IMR-90 (cell line): ENCODE measurements around the gene COL27A1. TPM values are rescaled to one million over a fixed set of nuclear protein-coding genes. Genes with fewer than 3 reads are reported as not detected.

Source experiments
- ATAC-seq: fragments of 200-7000 bp; cut with Tn5 transposase; 2 replicates; pipeline ENCODE4 v1.9.1; 2020; ENCODE audit warnings: low read depth, mild to moderate bottlenecking, moderate library complexity
- BruUV-seq: library from RNA; stranded (reverse); fragments of 400-500 nt; replicated peaks from 2 replicates; lab custom pipeline; 2021; lab: Mats Ljungman, UMichigan
- CTCF ChIA-PET: fragments of 300-600 bp; formaldehyde crosslinking; extraction: SDS; loops from one replicate; lab custom pipeline; 2021; ENCODE audit warnings: antibody characterized with exemption; lab: Yijun Ruan, JAX
- POLR2A ChIA-PET: fragments of 300-600 bp; sonication (Branson Sonifier 250); formaldehyde crosslinking; loops from one replicate; lab custom pipeline; 2022; ENCODE audit warnings: antibody characterized with exemption; ENCODE audit not compliant: unreplicated experiment; lab: Charles Lee
- DNase-seq: peaks from one replicate; pipeline ENCODE4 v3.0.0; 2013
- H2AFZ ChIP-seq: replicated peaks from 2 replicates; pipeline ENCODE3; 2013; ENCODE audit warnings: low read length, mild to moderate bottlenecking; ENCODE audit not compliant: poor library complexity
- H2AK5ac ChIP-seq: 2 replicates; pipeline ENCODE4 v1.6.1; 2013; ENCODE audit warnings: low read depth, low read length, inconsistent platforms
- H2AK9ac ChIP-seq: replicated peaks from 2 replicates; pipeline ENCODE3; 2013; ENCODE audit warnings: mild to moderate bottlenecking, low read depth, low read length, moderate library complexity; ENCODE audit not compliant: poor library complexity
- H2BK120ac ChIP-seq: 2 replicates; pipeline ENCODE4 v1.6.1; 2013; ENCODE audit warnings: low read depth, low read length, inconsistent platforms
- H2BK15ac ChIP-seq: 3 replicates; pipeline ENCODE4 v1.6.1; 2013; ENCODE audit warnings: low read depth, low read length, inconsistent platforms
- H2BK20ac ChIP-seq: 2 replicates; pipeline ENCODE4 v1.6.1; 2013; ENCODE audit warnings: low read depth, mild to moderate bottlenecking, inconsistent platforms, low read length, moderate library complexity
- H2BK5ac ChIP-seq: 2 replicates; pipeline ENCODE4 v1.6.1; 2013; ENCODE audit warnings: mild to moderate bottlenecking, low read depth, low read length, inconsistent platforms; ENCODE audit not compliant: poor library complexity, severe bottlenecking
- H3K14ac ChIP-seq: replicated peaks from 2 replicates; pipeline ENCODE4 v1.6.1; 2013; ENCODE audit warnings: low read depth, low read length, inconsistent platforms
- H3K18ac ChIP-seq: 2 replicates; pipeline ENCODE4 v1.6.1; 2013; ENCODE audit warnings: low read depth, low read length, control low read depth
- H3K23ac ChIP-seq: 2 replicates; pipeline ENCODE4 v1.6.1; 2013; ENCODE audit warnings: low read depth, low read length, inconsistent platforms
- H3K27ac ChIP-seq: 2 replicates; pipeline ENCODE4 v1.5.1; 2013; ENCODE audit warnings: mild to moderate bottlenecking, control low read depth, low read length; ENCODE audit not compliant: insufficient read depth
- H3K27me3 ChIP-seq: 2 replicates; pipeline ENCODE4 v1.6.1; 2013; ENCODE audit warnings: low read length; ENCODE audit not compliant: control insufficient read depth, insufficient read depth
- H3K36me3 ChIP-seq: 2 replicates; pipeline ENCODE4 v1.6.1; 2013; ENCODE audit warnings: low read length, mixed read lengths; ENCODE audit not compliant: control insufficient read depth, insufficient read depth
- H3K4ac ChIP-seq: 2 replicates; pipeline ENCODE4 v1.6.1; 2013; ENCODE audit warnings: low read depth, low read length, inconsistent platforms
- H3K4me1 ChIP-seq: 2 replicates; pipeline ENCODE4 v1.6.1; 2013; ENCODE audit warnings: low read length, mixed read lengths; ENCODE audit not compliant: control insufficient read depth, insufficient read depth
- H3K4me2 ChIP-seq: 2 replicates; pipeline ENCODE4 v1.6.1; 2013; ENCODE audit warnings: low read depth, mild to moderate bottlenecking, control low read depth, low read length, moderate library complexity
- H3K4me3 ChIP-seq: 2 replicates; pipeline ENCODE4 v1.5.1; 2013; ENCODE audit warnings: low read depth, mild to moderate bottlenecking, control low read depth, low read length, moderate library complexity; ENCODE audit not compliant: insufficient read depth
- H3K56ac ChIP-seq: 2 replicates; pipeline ENCODE4 v1.6.1; 2013; ENCODE audit warnings: low read length, inconsistent platforms; ENCODE audit not compliant: insufficient read depth; ENCODE audit errors: extremely low read depth
- H3K79me1 ChIP-seq, 2 experiments: 2 replicates each; pipeline ENCODE4 v1.6.1; 2013; ENCODE audit warnings: low read length in 2 of 2, inconsistent platforms in 1 of 2, low read depth in 1 of 2
- H3K9ac ChIP-seq: 2 replicates; pipeline ENCODE4 v1.6.1; 2013; ENCODE audit warnings: low read depth, low read length, control low read depth
- H3K9me1 ChIP-seq: 2 replicates; pipeline ENCODE4 v1.6.1; 2013; ENCODE audit warnings: low read length, inconsistent platforms; ENCODE audit not compliant: insufficient read depth
- H3K9me3 ChIP-seq: 2 replicates; pipeline ENCODE4 v1.6.1; 2013; ENCODE audit warnings: low read length; ENCODE audit not compliant: control insufficient read depth, insufficient read depth
- H4K20me1 ChIP-seq: 2 replicates; pipeline ENCODE4 v1.6.1; 2013; ENCODE audit warnings: low read length, inconsistent platforms; ENCODE audit not compliant: insufficient read depth
- H4K5ac ChIP-seq: 2 replicates; pipeline ENCODE4 v1.6.1; 2013; ENCODE audit warnings: mild to moderate bottlenecking, low read depth, low read length, control low read depth
- H4K8ac ChIP-seq, 2 experiments: 2 replicates each; pipeline ENCODE4 v1.6.1; 2013; ENCODE audit warnings: low read depth in 2 of 2, low read length in 2 of 2, control low read depth in 1 of 2, inconsistent platforms in 1 of 2
- H4K91ac ChIP-seq: 2 replicates; pipeline ENCODE4 v1.6.1; 2013; ENCODE audit warnings: low read depth, low read length, inconsistent platforms; ENCODE audit not compliant: insufficient read depth
- BHLHE40 ChIP-seq: fragments of 150-350 bp; IDR thresholded peaks from 2 replicates; pipeline ENCODE4 v1.6.1; 2016; ENCODE audit warnings: mild to moderate bottlenecking, low read depth, low read length
- CEBPB ChIP-seq: IDR thresholded peaks from 2 replicates; pipeline ENCODE4 v1.6.1; 2012; ENCODE audit warnings: low read depth, low read length, improper control_type of control experiment
- CHD1 ChIP-seq: IDR thresholded peaks from 2 replicates; pipeline ENCODE4 v1.6.1; 2012; ENCODE audit warnings: low read depth, low read length, improper control_type of control experiment
- CTCF ChIP-seq: conservative IDR thresholded peaks from 2 replicates; pipeline ENCODE4 v1.5.1; 2012; ENCODE audit warnings: mild to moderate bottlenecking, low read depth, low read length, improper control_type of control experiment
- ELK1 ChIP-seq: fragments of 150-350 bp; IDR thresholded peaks from 2 replicates; pipeline ENCODE4 v1.6.1; 2016; ENCODE audit warnings: low read depth, mild to moderate bottlenecking, low read length, moderate library complexity, borderline replicate concordance
- MAFK ChIP-seq: IDR thresholded peaks from 2 replicates; pipeline ENCODE4 v1.6.1; 2012; ENCODE audit warnings: low read depth, low read length, improper control_type of control experiment
- MAZ ChIP-seq: IDR thresholded peaks from 2 replicates; pipeline ENCODE4 v1.6.1; 2012; ENCODE audit warnings: low read depth, mild to moderate bottlenecking, low read length, improper control_type of control experiment, moderate library complexity, borderline replicate concordance
- NFE2L2 ChIP-seq: fragments of 150-350 bp; IDR thresholded peaks from 2 replicates; pipeline ENCODE4 v1.6.1; 2016; ENCODE audit warnings: low read depth, mild to moderate bottlenecking, low read length
- POLR2A ChIP-seq: IDR thresholded peaks from 2 replicates; pipeline ENCODE4 v1.6.1; 2012; ENCODE audit warnings: mild to moderate bottlenecking, low read depth, low read length
- RCOR1 ChIP-seq: IDR thresholded peaks from 2 replicates; pipeline ENCODE4 v1.6.1; 2012; ENCODE audit warnings: mild to moderate bottlenecking, low read length, improper control_type of control experiment; ENCODE audit not compliant: insufficient replicate concordance
- RFX5 ChIP-seq: IDR thresholded peaks from 2 replicates; pipeline ENCODE4 v1.8.0; 2012; ENCODE audit warnings: low read depth, mild to moderate bottlenecking, low read length, moderate library complexity
- WGBS, 2 experiments: methylation state at CpG; one replicate each; pipeline versions ENCODE4 v1.1.5 to v1.1.7; 2013; ENCODE audit warnings: missing lambda C conversion rate in 2 of 2; ENCODE audit not compliant: insufficient read length in 1 of 2; ENCODE audit errors: extremely low coverage in 2 of 2; 5-methylcytosine and 5-hydroxymethylcytosine counted together
- dilution Hi-C: fragments of 300-500 bp; cut with HindIII; formaldehyde crosslinking; loops from one replicate; pipeline ENCODE4 v1.14.3; 2018; ENCODE audit warnings: low sequenced_read_pairs; ENCODE audit not compliant: unreplicated experiment
- in situ Hi-C: fragments of 300-500 bp; cut with MboI; formaldehyde crosslinking; loops from 3 replicates; pipeline ENCODE4 v1.14.3; 2019; ENCODE audit warnings: low sequenced_read_pairs, inconsistent platforms, mixed read lengths
- intact Hi-C: fragments of 100-400 bp; cut with micrococcal nuclease; formaldehyde crosslinking; loops from 2 replicates; pipeline ENCODE4 v1.10.0; 2022
- polyA plus RNA-seq, 3 experiments: library from polyadenylated mRNA; depleted of rRNA; stranded (reverse); fragments of >200 nt; gene quantifications; 2 replicates each; pipeline ENCODE4 v1.2.3, GENCODE V29; 2012; ENCODE audit warnings: low replicate concordance in 1 of 3
- total RNA-seq: library from RNA; depleted of rRNA; stranded (reverse); fragments of >200 nt; gene quantifications from 2 replicates; pipeline ENCODE4 v1.2.3, GENCODE V29; 2012

COL27A1 gene
- total and polyA plus RNA-seq, 2 of the 4 experiments (the other 2 are of a cell fraction), result 3.2 to 18.3 TPM

GRCh38 chr9:114341991-114342390 lies 186.7 kb downstream of the COL27A1 start:
- Histone ChIP-seq H4K20me1 (no peaks in the 10 kb centered on the region), H3K27me3 (no peaks in the 10 kb centered on the region), H3K18ac (no peak overlapping the region), H3K56ac (no peak overlapping the region), H3K4ac (no peak overlapping the region), H4K8ac (no peak overlapping the region), H3K36me3 (peaks cover 74% of the 10 kb centered on the region), H2BK20ac (no peak overlapping the region), H3K4me1 (no peaks in the 10 kb centered on the region), H3K14ac (no peak overlapping the region), H2AFZ (no peak overlapping the region), H3K9me3 (no peaks in the 10 kb centered on the region), H3K4me3 (no peak overlapping the region), H3K4me2 (no peak overlapping the region), H2AK5ac (no peak overlapping the region), H2BK5ac (no peak overlapping the region), H4K5ac (no peak overlapping the region), H4K91ac (no peak overlapping the region), H3K27ac (no peak overlapping the region), H2AK9ac (no peak overlapping the region), H2BK120ac (no peak overlapping the region), H3K9ac (no peak overlapping the region), H3K9me1 (no peaks in the 10 kb centered on the region), H3K23ac (no peak overlapping the region), H3K79me1 (no peaks in the 10 kb centered on the region), H2BK15ac (no peak overlapping the region)
- no peak for DNase-seq
- ChIA-PET POLR2A (no interaction called here), CTCF (no interaction called here)
- ATAC-seq, result no peak
- in situ Hi-C loops (no loop called here), dilution Hi-C loops (no loop called here), intact Hi-C loops (no loop called here)
- WGBS, 2 experiments, result 100% methylated on average over 1 of the region's 4 CpGs; no CpG with 5 or more reads in 1 of the 2 experiments
- no peak for TF ChIP-seq CTCF
- no peak for TF ChIP-seq MAZ
- no peak for TF ChIP-seq CEBPB
- no peak for TF ChIP-seq ELK1
- no peak for TF ChIP-seq MAFK
- TF ChIP-seq NFE2L2, result no peak
- no peak for TF ChIP-seq CHD1
- TF ChIP-seq BHLHE40, result no peak
- no peak for TF ChIP-seq POLR2A
- TF ChIP-seq RFX5, result no peak
- TF ChIP-seq RCOR1, result no peak
- BruUV-seq, result no TSS peak
